GM12864 (cell line): Measurements from ENCODE around the gene AS3MT.
"Not testable (repeated sequence)": the region's sequence is repeated elsewhere in the genome, so short reads cannot be mapped to it uniquely, and the experiment has no call there.

Source experiments
- DNase-seq: peaks from one replicate; pipeline ENCODE4 v3.0.0-alpha.2; 2011; ENCODE audit warnings: low read depth
- H3K4me3 ChIP-seq: 2 replicates; pipeline ENCODE4 v1.5.1; 2011; ENCODE audit warnings: mild to moderate bottlenecking, low read depth, low read length, control low read depth
- TF ChIP-seq, protein P1 (sequence below): IDR thresholded peaks from 2 replicates; pipeline ENCODE4 v1.5.1; 2011; ENCODE audit warnings: low read depth, mild to moderate bottlenecking, moderate library complexity, low read length, control low read depth, inconsistent platforms; ENCODE audit errors: missing control alignments

Gene AS3MT, protein sequence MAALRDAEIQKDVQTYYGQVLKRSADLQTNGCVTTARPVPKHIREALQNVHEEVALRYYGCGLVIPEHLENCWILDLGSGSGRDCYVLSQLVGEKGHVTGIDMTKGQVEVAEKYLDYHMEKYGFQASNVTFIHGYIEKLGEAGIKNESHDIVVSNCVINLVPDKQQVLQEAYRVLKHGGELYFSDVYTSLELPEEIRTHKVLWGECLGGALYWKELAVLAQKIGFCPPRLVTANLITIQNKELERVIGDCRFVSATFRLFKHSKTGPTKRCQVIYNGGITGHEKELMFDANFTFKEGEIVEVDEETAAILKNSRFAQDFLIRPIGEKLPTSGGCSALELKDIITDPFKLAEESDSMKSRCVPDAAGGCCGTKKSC

DNA sequence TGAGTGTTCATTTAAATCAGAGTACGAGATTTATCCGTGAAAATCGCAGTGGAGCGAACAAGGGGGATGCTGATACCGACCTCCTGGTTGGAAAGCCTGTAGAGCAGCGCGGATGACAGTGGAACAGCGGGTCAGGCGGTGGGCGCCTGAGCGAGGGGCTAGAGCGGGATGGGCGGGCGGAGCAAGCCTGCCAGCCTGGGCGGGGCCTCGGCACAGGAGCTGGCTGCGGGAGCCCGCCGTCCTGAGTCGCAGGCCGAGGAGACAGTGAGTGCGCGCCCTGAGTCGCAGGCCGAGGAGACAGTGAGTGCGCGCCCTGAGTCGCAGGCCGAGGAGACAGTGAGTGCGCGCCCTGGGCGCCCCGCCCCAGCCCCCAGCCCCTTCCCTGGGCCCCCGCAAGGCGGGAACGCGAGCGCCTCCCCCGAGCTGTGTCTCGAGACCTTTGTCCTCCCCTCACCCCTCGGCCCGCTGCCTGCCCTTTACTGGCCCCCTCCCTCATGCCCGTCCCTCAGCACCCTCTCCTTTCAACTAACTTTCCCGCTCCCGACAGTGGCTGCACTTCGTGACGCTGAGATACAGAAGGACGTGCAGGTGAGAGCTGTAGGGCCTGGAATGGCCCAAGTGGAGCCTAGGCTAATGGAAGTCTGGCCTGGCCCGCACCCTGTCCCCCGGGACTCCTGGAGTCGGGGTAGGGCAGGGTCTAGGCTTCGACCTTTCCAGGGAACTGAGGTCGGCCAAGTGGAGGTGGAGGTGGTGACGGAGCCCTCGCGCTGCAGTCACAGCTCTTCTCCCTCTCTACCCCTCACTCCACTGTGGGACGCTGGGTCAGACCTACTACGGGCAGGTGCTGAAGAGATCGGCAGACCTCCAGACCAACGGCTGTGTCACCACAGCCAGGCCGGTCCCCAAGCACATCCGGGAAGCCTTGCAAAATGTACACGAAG is at the start of gene AS3MT:
Gene AS3MT (plus strand): TSS at position 213 of the 941 bp plus-strand sequence. CDS start 123 bp downstream, at position 336.
- H3K4me3 ChIP-seq = peak within 1 kb of the TSS; percentile 42
- TF ChIP-seq, protein P1, sequence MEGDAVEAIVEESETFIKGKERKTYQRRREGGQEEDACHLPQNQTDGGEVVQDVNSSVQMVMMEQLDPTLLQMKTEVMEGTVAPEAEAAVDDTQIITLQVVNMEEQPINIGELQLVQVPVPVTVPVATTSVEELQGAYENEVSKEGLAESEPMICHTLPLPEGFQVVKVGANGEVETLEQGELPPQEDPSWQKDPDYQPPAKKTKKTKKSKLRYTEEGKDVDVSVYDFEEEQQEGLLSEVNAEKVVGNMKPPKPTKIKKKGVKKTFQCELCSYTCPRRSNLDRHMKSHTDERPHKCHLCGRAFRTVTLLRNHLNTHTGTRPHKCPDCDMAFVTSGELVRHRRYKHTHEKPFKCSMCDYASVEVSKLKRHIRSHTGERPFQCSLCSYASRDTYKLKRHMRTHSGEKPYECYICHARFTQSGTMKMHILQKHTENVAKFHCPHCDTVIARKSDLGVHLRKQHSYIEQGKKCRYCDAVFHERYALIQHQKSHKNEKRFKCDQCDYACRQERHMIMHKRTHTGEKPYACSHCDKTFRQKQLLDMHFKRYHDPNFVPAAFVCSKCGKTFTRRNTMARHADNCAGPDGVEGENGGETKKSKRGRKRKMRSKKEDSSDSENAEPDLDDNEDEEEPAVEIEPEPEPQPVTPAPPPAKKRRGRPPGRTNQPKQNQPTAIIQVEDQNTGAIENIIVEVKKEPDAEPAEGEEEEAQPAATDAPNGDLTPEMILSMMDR = no peak
- no peak for DNase-seq

DNA sequence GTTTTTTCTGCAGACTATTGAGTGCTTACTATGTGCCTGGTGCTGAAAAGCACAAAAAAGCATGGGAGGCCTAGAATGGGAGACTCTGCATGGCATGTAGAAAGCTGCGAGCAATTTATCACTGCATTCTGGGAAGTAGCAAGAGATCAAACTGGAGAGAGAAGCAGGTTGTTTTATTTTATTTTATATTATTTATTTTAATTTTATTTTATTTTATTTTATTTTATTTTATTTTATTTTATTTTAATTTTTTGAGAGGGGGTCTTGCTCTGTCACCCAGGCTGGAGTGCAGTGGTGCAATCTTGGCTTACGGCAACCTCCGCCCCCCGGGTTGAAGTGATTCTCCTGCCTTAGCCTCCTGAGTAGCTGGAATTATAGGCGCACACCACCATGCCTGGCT is 49.3 kb upstream of the AS3MT start:
- DNase-seq = not testable (repeated sequence)

DNA sequence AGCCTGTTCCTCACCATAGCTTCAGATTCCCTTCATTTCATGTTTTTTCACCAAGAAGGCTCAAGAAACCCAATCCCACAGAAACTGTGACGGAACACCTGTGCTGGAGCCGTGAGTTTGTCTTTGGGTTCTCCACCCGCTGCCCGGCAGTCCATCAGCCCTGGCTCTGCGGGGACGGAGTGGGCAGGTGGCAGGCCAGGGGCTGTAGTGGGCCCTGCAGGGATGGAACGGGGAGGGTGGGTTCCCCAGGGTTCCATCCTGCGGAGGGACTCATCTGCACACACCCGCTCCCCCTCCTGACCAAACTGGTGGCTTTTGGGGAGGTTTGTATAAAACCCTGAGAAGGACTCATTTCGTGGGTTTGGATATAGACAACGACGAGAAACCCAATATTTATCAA is 47.0 kb upstream of the AS3MT start:
- H3K4me3 ChIP-seq = no peak overlapping the region
- TF ChIP-seq, protein P1 = no peak
- no peak for DNase-seq

More for the DNA sequence above, 49.3 kb upstream of the AS3MT start:
- H3K4me3 ChIP-seq = not testable (repeated sequence)

DNA sequence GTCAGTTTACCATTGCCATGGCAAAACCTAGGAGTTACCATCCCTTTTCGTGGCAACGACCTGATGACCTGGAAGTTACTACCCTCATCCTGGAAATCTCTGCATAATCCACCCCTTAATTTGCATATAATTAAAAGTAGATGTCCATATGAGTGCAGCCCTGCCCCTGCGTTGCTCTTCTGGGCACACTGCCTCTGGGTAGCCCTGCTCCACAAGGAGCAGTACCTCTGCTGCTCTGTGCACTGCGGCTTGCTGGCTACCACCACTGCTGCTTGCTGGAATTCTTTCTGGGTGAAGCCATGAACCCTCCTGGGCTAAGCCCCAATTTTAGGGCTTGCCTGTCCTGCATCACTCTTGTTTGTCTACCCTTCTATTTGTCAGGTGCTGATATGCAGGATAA is 44.6 kb upstream of the AS3MT start:
- TF ChIP-seq, protein P1 = no peak
- no peak overlapping the region for H3K4me3 ChIP-seq

DNA sequence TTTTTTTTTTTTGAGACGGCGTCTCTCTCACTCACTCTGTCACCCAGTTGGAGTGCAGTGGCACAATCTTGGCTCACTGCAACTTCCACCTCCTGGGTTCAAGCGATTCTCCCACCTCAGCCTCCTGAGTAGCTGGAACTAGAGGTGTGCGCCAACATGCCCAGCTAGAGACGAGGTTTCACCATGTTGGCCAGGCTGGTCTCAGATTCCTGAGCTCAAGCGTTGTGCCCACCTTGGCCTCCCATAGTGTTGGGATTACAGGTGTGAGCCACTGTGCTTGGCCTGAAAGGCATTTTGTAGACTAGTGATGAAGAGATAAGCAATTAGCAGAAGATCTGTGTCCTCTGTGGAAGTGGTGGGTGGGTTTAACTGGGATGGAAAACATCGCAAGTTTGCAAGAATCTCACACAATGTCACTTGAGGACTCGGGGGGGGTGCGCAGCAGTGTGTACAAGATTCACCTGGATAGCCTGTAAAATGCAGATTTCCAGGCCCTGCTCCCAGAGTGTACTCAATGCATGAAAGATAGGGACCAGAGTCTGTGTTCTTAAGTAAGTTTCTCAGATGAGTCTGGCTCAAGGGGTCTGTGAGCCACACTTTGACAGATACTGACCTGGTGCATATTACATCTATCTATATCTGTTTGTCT is 43.0 kb upstream of the AS3MT start:
- H3K4me3 ChIP-seq = no peak overlapping the region
- DNase-seq = no peak
- TF ChIP-seq, protein P1 = no peak

More for the DNA sequence above, 44.6 kb upstream of the AS3MT start:
- DNase-seq = no peak

DNA sequence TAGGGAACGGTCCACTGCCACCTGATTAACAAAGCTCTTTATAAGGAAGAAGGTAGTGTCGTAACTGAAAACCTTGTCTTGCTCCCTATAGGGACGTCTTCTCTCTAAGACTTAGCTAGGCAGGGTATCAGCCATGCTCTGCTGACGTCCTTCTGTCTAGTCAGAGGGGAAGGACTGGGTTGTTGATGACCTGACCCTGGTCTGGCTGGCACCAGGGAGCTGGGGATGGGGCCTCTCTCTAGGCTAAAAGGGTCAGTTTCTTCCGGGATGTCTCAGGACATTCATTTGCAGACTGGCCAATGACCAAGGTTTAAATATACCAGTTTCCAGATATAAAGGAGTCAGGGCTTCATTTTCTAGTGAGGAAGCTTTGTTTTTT is 41.7 kb upstream of the AS3MT start:
- no peak for DNase-seq
- H3K4me3 ChIP-seq = no peak overlapping the region
- TF ChIP-seq, protein P1 = no peak
